ENCODE data around the gene ZNF324B.
A peak's percentile ranks its signal among the peaks of the same experiment; 100 is the strongest.
"Not testable (repeated sequence)": the region's sequence is repeated elsewhere in the genome, so short reads cannot be mapped to it uniquely, and the experiment has no call there.

The ZNF324B gene

GRCh38 chr19:58451358-58452101, at the start of gene ZNF324B:
Gene ZNF324B (plus strand): TSS chr19:58451622. CDS start chr19:58453702, 2,080 bp downstream.
- DNase-seq, result peak; percentile 98

- DNase-seq, result peak; percentile 58
These were observed 49.5 kb upstream of the ZNF324B start for GRCh38 chr19:58401840-58402421.

GRCh38 chr19:58403920-58404478, 47.4 kb upstream of the ZNF324B start:
- DNase-seq, result peak; percentile 42

GRCh38 chr19:58406818-58407657, 44.4 kb upstream of the ZNF324B start:
- DNase-seq, result peak; percentile 36

- DNase-seq, result peak; percentile 49
These were observed 43.7 kb upstream of the ZNF324B start for GRCh38 chr19:58407658-58408151.

GRCh38 chr19:58408152-58409009, 43.0 kb upstream of the ZNF324B start, which contains the start of gene ZNF584:
Gene ZNF584 (plus strand): TSS chr19:58408649. CDS start chr19:58409148, 499 bp downstream.
- peak; percentile 95 for DNase-seq

- peak; percentile 60 for DNase-seq
These were observed 42.2 kb upstream of the ZNF324B start for GRCh38 chr19:58409010-58409790.

GRCh38 chr19:58416604-58417003, 34.8 kb upstream of the ZNF324B start:
- no peak for DNase-seq

GRCh38 chr19:58417071-58417470, 34.4 kb upstream of the ZNF324B start:
- no peak for DNase-seq

- no peak for DNase-seq
These were observed 22.8 kb upstream of the ZNF324B start for GRCh38 chr19:58428617-58429016.

GRCh38 chr19:58429745-58430144, 21.7 kb upstream of the ZNF324B start:
- no peak for DNase-seq

- DNase-seq, result no peak
These were observed 17.2 kb upstream of the ZNF324B start for GRCh38 chr19:58434217-58434616.

GRCh38 chr19:58439576-58440554, 11.6 kb upstream of the ZNF324B start, which contains the start of gene ZNF132:
Gene ZNF132 (minus strand): TSS chr19:58440153. CDS start chr19:58439821, 332 bp downstream.
- peak; percentile 99 for DNase-seq

GRCh38 chr19:58440556-58440955, 10.9 kb upstream of the ZNF324B start:
- no peak for DNase-seq

- not testable (repeated sequence) for DNase-seq
These were observed 8.4 kb upstream of the ZNF324B start for GRCh38 chr19:58442986-58443385.

- not testable (repeated sequence) for DNase-seq
These were observed 2.6 kb upstream of the ZNF324B start for GRCh38 chr19:58448860-58449259.

GRCh38 chr19:58449980-58450379, 1.4 kb upstream of the ZNF324B start:
- not testable (repeated sequence) for DNase-seq

- no peak for DNase-seq
These were observed 515 bp upstream of the ZNF324B start for GRCh38 chr19:58450856-58451357.

- DNase-seq, result no peak
These were observed 2.3 kb downstream of the ZNF324B start for GRCh38 chr19:58453743-58454142.

Measured in DMS53 (cell line).